ACHN (cell line): Measurements from ENCODE around the gene TFF2.

Experiments
- DNase-seq: peaks from one replicate; pipeline ENCODE4 v3.0.0-alpha.2; 2015
- in situ Hi-C: cut with HindIII; loops from 2 replicates; pipeline ENCODE4 v1.10.0; 2017; ENCODE audit warnings: low sequenced_read_pairs, low pct_ligation_motif_present, low pct_unique_long_range_greater_than_20kb

The TFF2 gene

GRCh38 chr21:42314616-42315295 lies 36.0 kb downstream of the TFF2 start:
- DNase-seq = no peak
- in situ Hi-C loops = no loop called here

- in situ Hi-C loops = no loop called here
- DNase-seq = no peak
These were observed 37.3 kb downstream of the TFF2 start for GRCh38 chr21:42313501-42313969.

- in situ Hi-C loops = no loop called here
- no peak for DNase-seq
These were observed 38.1 kb downstream of the TFF2 start for GRCh38 chr21:42312626-42313104.

GRCh38 chr21:42311816-42312625 lies 38.8 kb downstream of the TFF2 start:
- in situ Hi-C loops = no loop called here
- no peak for DNase-seq

- no peak for DNase-seq
- in situ Hi-C loops = no loop called here
These were observed 39.6 kb downstream of the TFF2 start for GRCh38 chr21:42311160-42311559.

- DNase-seq = no peak
- in situ Hi-C loops = no loop called here
These were observed 40.3 kb downstream of the TFF2 start for GRCh38 chr21:42310411-42311001.

GRCh38 chr21:42309753-42310213 lies 41.0 kb downstream of the TFF2 start:
- in situ Hi-C loops = no loop called here
- DNase-seq = peak; percentile 25

GRCh38 chr21:42308914-42309752 lies 41.7 kb downstream of the TFF2 start:
- DNase-seq = no peak
- in situ Hi-C loops = no loop called here

- in situ Hi-C loops = no loop called here
- no peak for DNase-seq
These were observed 42.5 kb downstream of the TFF2 start for GRCh38 chr21:42308161-42308913.

- no peak for DNase-seq
- in situ Hi-C loops = no loop called here
These were observed 43.7 kb downstream of the TFF2 start for GRCh38 chr21:42307106-42307505.

- DNase-seq = no peak
- in situ Hi-C loops = no loop called here
These were observed 44.3 kb downstream of the TFF2 start for GRCh38 chr21:42306366-42307035.

- in situ Hi-C loops = no loop called here
- DNase-seq = no peak
These were observed 45.1 kb downstream of the TFF2 start for GRCh38 chr21:42305707-42306147.

GRCh38 chr21:42304556-42305454 lies 46.0 kb downstream of the TFF2 start:
- in situ Hi-C loops = no loop called here
- DNase-seq = no peak

GRCh38 chr21:42303443-42303842 lies 47.4 kb downstream of the TFF2 start:
- DNase-seq = no peak
- in situ Hi-C loops = no loop called here

- DNase-seq = no peak
- in situ Hi-C loops = no loop called here
These were observed 48.0 kb downstream of the TFF2 start for GRCh38 chr21:42302794-42303193.

GRCh38 chr21:42302076-42302650 lies 48.6 kb downstream of the TFF2 start:
- in situ Hi-C loops = no loop called here
- DNase-seq = no peak
